HEK293 (cell line): ENCODE results near the gene MCM3AP.

Experiments used
- CTCF ChIA-PET: fragments of 350-600 bp; formaldehyde crosslinking; extraction: SDS; loops from one replicate; lab custom pipeline; 2021; ENCODE audit warnings: antibody characterized with exemption; lab: Yijun Ruan, JAX
- POLR2A ChIA-PET: fragments of 300-600 bp; formaldehyde crosslinking; extraction: SDS; loops from one replicate; lab custom pipeline; 2020; ENCODE audit warnings: antibody characterized with exemption, inconsistent platforms; lab: Yijun Ruan, JAX
- H3K27ac ChIP-seq: fragments of 200-500 bp; sonication (Bioruptor generic); 2 replicates; pipeline ENCODE4 v1.5.1; 2014; ENCODE audit warnings: low read depth, low read length, control low read depth, inconsistent platforms; ENCODE audit errors: extremely low read depth
- H3K36me3 ChIP-seq, 2 experiments: fragments of 200-500 bp in 1 of 2; sonication (Bioruptor generic) in 1 of 2; 1 replicate in 1 of 2; 2 replicates in 1 of 2; pipeline ENCODE4 v1.5.1; 2014 to 2017; ENCODE audit warnings: inconsistent platforms in 2 of 2, low read length in 2 of 2; ENCODE audit not compliant: control insufficient read depth in 2 of 2, insufficient read depth in 1 of 2
- H3K4me1 ChIP-seq: fragments of 200-500 bp; sonication (Bioruptor generic); 2 replicates; pipeline ENCODE4 v1.5.1; 2014; ENCODE audit warnings: mild to moderate bottlenecking, low read length, inconsistent platforms; ENCODE audit not compliant: control insufficient read depth, insufficient read depth
- H3K4me3 ChIP-seq: 2 replicates; pipeline ENCODE4 v1.5.1; 2011; ENCODE audit warnings: low read depth, mild to moderate bottlenecking, control low read depth, low read length, moderate library complexity
- H3K9me3 ChIP-seq: fragments of 200-500 bp; sonication (Bioruptor generic); 2 replicates; pipeline ENCODE4 v1.5.1; 2014; ENCODE audit warnings: low read depth, low read length, inconsistent platforms; ENCODE audit not compliant: control insufficient read depth, insufficient read depth
- CTCF ChIP-seq: fragments of 450-650 bp; formaldehyde crosslinking; IDR thresholded peaks from 2 replicates; pipeline ENCODE4 v1.5.1; 2016; ENCODE audit warnings: missing biosample characterization, missing genetic modification characterization
- KLF10 ChIP-seq: fragments of 450-650 bp; IDR thresholded peaks from 2 replicates; pipeline ENCODE4 v1.5.1; 2018; ENCODE audit warnings: missing biosample characterization, mild to moderate bottlenecking, missing genetic modification characterization
- MYNN ChIP-seq: fragments of 450-650 bp; formaldehyde crosslinking; IDR thresholded peaks from 2 replicates; pipeline ENCODE4 v1.5.1; 2016; ENCODE audit warnings: missing biosample characterization, missing genetic modification characterization, borderline replicate concordance
- SCRT1 ChIP-seq: fragments of 450-650 bp; formaldehyde crosslinking; IDR thresholded peaks from 2 replicates; pipeline ENCODE4 v1.5.1; 2016; ENCODE audit warnings: missing biosample characterization, missing genetic modification characterization, borderline replicate concordance
- ZBTB10 ChIP-seq: fragments of 450-650 bp; formaldehyde crosslinking; IDR thresholded peaks from 2 replicates; pipeline ENCODE4 v1.5.1; 2016; ENCODE audit warnings: missing biosample characterization, missing genetic modification characterization
- ZBTB17 ChIP-seq: fragments of 450-650 bp; formaldehyde crosslinking; IDR thresholded peaks from 2 replicates; pipeline ENCODE4 v1.5.1; 2016; ENCODE audit warnings: missing biosample characterization, missing genetic modification characterization
- ZBTB8A ChIP-seq: fragments of 450-650 bp; formaldehyde crosslinking; IDR thresholded peaks from 2 replicates; pipeline ENCODE4 v1.5.1; 2016; ENCODE audit warnings: missing biosample characterization, missing genetic modification characterization
- ZFP37 ChIP-seq: fragments of 450-650 bp; formaldehyde crosslinking; IDR thresholded peaks from 2 replicates; pipeline ENCODE4 v1.5.1; 2016; ENCODE audit warnings: missing biosample characterization, missing genetic modification characterization
- ZIC2 ChIP-seq: fragments of 450-650 bp; formaldehyde crosslinking; IDR thresholded peaks from 2 replicates; pipeline ENCODE4 v1.5.1; 2016; ENCODE audit warnings: missing biosample characterization, missing genetic modification characterization
- ZNF133 ChIP-seq: fragments of 450-650 bp; formaldehyde crosslinking; IDR thresholded peaks from 2 replicates; pipeline ENCODE4 v1.5.1; 2016; ENCODE audit warnings: missing biosample characterization, missing genetic modification characterization
- ZNF155 ChIP-seq: fragments of 450-650 bp; formaldehyde crosslinking; IDR thresholded peaks from 2 replicates; pipeline ENCODE4 v1.5.1; 2016; ENCODE audit warnings: missing biosample characterization, missing genetic modification characterization
- ZNF174 ChIP-seq: fragments of 450-650 bp; formaldehyde crosslinking; IDR thresholded peaks from 2 replicates; pipeline ENCODE4 v1.5.0; 2017; ENCODE audit warnings: missing biosample characterization, mild to moderate bottlenecking, missing genetic modification characterization
- ZNF223 ChIP-seq: fragments of 450-650 bp; formaldehyde crosslinking; IDR thresholded peaks from 2 replicates; pipeline ENCODE4 v1.5.1; 2016; ENCODE audit warnings: missing biosample characterization, missing genetic modification characterization
- ZNF510 ChIP-seq: fragments of 450-650 bp; formaldehyde crosslinking; IDR thresholded peaks from 2 replicates; pipeline ENCODE4 v1.5.1; 2018; ENCODE audit warnings: mild to moderate bottlenecking, missing genetic modification characterization, missing biosample characterization; ENCODE audit not compliant: insufficient replicate concordance
- ZNF530 ChIP-seq: fragments of 450-650 bp; formaldehyde crosslinking; IDR thresholded peaks from 2 replicates; pipeline ENCODE4 v1.5.1; 2016; ENCODE audit warnings: low read depth, missing biosample characterization, missing genetic modification characterization
- ZNF571 ChIP-seq: fragments of 450-650 bp; formaldehyde crosslinking; IDR thresholded peaks from 2 replicates; pipeline ENCODE4 v1.5.0; 2017; ENCODE audit warnings: missing biosample characterization, missing genetic modification characterization
- ZNF654 ChIP-seq: fragments of 450-650 bp; formaldehyde crosslinking; IDR thresholded peaks from 2 replicates; pipeline ENCODE4 v1.5.1; 2016; ENCODE audit warnings: low read depth, missing biosample characterization, missing genetic modification characterization
- ZNF658 ChIP-seq: fragments of 450-650 bp; formaldehyde crosslinking; IDR thresholded peaks from 2 replicates; pipeline ENCODE4; 2016; ENCODE audit warnings: missing biosample characterization, missing genetic modification characterization
- ZNF677 ChIP-seq: fragments of 450-650 bp; IDR thresholded peaks from 2 replicates; pipeline ENCODE4 v1.5.0; 2018; ENCODE audit warnings: missing biosample characterization, mild to moderate bottlenecking, missing genetic modification characterization, moderate library complexity
- ZNF747 ChIP-seq: fragments of 450-650 bp; formaldehyde crosslinking; IDR thresholded peaks from 2 replicates; pipeline ENCODE4 v1.5.1; 2016; ENCODE audit warnings: missing biosample characterization, missing genetic modification characterization

MCM3AP gene

GRCh38 chr21:46255758-46256337, 29.6 kb downstream of the MCM3AP start:
- H3K36me3 ChIP-seq = peaks cover 74 to 93% of the 10 kb centered on the region in 2 experiments
- H3K4me1 ChIP-seq = no peaks in the 10 kb centered on the region
- POLR2A ChIA-PET = interaction anchor here (1.4 kb wide), 1 partner anchor 112 kb away, joined by 3 read pairs; no protein-coding TSS in a partner anchor
- peak; percentile 69 for TF ChIP-seq ZIC2 (tag by site-specific recombination)
- no peak for TF ChIP-seq ZBTB17 (tag by site-specific recombination)
- no peak overlapping the region for H3K27ac ChIP-seq
- H3K4me3 ChIP-seq = no peak overlapping the region
- CTCF ChIA-PET = interaction anchor here (1.0 kb wide), 1 partner anchor 19 kb away, joined by 3 read pairs; no protein-coding TSS in a partner anchor
- H3K9me3 ChIP-seq = no peaks in the 10 kb centered on the region

GRCh38 chr21:46255166-46255565, 30.2 kb downstream of the MCM3AP start:
- TF ChIP-seq ZBTB8A (tag by site-specific recombination) (no peak), ZNF510 (no peak), MYNN (tag by site-specific recombination) (no peak), ZNF658 (tag by site-specific recombination) (no peak), ZNF223 (tag by site-specific recombination) (no peak), ZNF571 (tag by site-specific recombination) (no peak), ZNF530 (no peak), ZNF174 (no peak), CTCF (tag by site-specific recombination) (no peak), ZNF677 (tag by site-specific recombination) (no peak), ZFP37 (no peak), ZNF133 (tag by site-specific recombination) (no peak), KLF10 (no peak), ZNF155 (tag by site-specific recombination) (no peak), ZNF654 (no peak), SCRT1 (tag by site-specific recombination) (no peak), ZNF747 (tag by site-specific recombination) (no peak), ZBTB10 (tag by site-specific recombination) (no peak)
- POLR2A ChIA-PET = interaction anchor here (1.4 kb wide), 1 partner anchor 112 kb away, joined by 3 read pairs; no protein-coding TSS in a partner anchor
- CTCF ChIA-PET = no interaction called here
- Histone ChIP-seq H3K36me3 (peaks cover 67 to 93% of the 10 kb centered on the region in 2 experiments), H3K27ac (no peak overlapping the region), H3K9me3 (no peaks in the 10 kb centered on the region), H3K4me1 (no peaks in the 10 kb centered on the region), H3K4me3 (no peak overlapping the region)
